ENCODE measurements around the gene DEPDC1B.
"Not testable (repeated sequence)": the region's sequence is repeated elsewhere in the genome, so short reads cannot be mapped to it uniquely, and the experiment has no call there.

Gene DEPDC1B

DNA sequence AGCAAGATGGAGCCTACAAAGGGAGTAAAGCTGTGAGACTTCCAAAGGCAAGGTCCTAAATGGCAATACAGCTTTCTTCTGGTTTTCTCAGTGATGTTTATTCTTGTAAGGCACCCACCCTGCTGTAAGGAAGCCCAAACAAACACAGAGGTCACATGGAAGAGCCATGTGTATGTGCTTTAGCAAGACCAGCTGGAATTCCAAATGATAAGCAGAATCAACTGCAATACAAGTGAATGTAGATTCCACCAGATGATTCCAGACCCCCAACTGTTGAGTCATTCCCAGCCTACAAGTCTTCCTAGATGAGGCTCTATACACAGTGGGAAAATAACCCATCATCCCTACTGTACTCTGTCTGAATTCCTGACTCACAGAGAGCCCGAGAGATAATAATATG is 122.8 kb downstream of the DEPDC1B start:
- DNase-seq, result no peak

GRCh38 chr5:60576425-60576824 is 123.5 kb downstream of the DEPDC1B start:
- no peak for DNase-seq

- DNase-seq, result no peak
Observed at GRCh38 chr5:60568646-60569045, 131.3 kb downstream of the DEPDC1B start.

GRCh38 chr5:60563696-60564324 is 136.2 kb downstream of the DEPDC1B start:
- no peak for DNase-seq

DNA sequence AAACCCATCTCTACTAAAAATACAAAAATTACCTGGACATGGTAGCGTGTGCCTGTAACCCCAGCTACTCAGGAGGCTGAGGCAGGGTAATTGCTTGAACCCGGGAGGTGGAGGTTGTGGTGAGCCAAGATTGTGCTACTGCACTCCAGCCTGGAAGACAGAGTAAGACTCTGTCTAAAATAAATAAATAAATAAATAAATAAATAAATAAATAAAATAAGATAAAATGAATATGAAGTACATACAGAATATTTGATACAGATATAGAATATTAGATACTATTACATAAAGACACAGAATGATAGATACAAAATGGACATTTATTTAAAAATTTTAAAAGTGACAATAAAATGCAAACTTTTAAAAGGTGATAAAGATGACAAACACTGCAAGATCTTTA is 146.7 kb downstream of the DEPDC1B start:
- DNase-seq, result not testable (repeated sequence)

DNA sequence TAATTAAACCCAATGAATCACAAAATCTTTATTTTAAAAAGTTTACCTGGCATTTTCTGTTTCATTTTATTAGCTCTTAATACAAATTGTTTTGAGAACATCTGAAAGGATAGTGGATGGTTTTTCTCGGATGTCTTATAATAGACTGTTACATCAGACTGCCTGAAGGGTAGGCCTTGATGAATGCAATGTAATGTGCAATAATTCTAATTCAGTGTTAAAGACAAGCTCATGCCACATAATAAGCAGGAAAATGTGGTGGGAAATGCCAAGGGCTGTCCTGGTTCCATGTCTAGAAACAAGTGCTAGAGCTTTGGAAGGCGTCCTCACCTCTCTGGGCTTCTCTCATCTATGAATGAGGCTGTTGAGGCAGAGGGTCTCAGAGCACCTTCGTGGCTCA is 148.1 kb downstream of the DEPDC1B start:
- no peak for DNase-seq

DNA sequence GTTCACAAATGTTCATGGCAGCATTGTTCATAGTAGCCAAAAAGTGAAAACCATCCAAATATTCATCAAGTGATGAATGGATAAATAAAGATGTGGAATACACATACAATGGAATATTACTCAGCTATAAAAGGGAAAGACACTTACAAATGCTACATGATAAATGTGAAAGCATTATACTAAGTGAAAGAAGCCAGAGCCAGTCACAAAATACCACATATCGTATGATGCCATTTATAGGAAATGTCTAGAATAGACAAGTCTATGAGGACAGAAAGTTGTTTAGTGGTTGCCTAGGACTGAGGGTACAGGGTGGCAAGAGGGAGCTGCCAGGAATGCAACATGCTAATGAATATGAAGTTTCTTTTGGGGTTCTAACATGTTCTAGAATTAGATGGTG is 148.7 kb downstream of the DEPDC1B start:
- DNase-seq, result no peak

DNA sequence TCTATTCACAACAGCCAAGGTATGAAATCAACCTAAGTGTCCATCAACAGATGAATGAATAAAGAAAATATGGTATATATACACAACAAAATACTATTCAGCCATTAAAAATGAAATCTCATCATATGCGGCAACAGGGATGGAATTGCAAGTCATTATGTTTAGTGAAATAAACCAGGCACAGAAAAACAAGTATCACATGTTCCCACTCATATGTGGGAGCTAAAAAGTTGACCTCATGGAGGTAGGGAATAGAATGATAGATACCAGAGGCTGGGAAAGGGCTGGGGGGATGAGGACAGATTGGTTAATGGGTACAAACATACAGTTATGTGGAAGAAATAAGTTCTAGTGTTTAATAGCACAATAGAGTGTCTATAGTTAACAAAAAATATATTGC is 149.7 kb downstream of the DEPDC1B start:
- DNase-seq, result no peak

DNA sequence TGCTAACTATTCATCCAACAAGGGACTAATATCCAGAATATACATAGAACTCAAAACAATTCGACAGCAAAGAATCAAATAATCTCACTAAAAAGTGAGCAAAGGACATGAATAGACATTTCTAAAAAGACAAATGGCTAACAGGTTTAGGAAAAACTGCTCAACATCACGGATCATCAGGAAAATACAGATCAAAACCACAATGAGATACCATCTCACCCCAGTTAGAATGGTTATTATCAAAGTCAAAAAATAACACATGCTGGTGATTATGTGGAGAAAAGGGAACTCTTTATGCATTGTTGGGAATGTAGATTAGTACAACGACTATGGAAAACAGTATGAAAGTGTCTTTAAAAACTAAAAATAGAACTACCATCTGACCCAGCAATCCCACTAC is 150.1 kb downstream of the DEPDC1B start:
- DNase-seq, result no peak
